Activated T-cell treated with anti-CD3 and anti-CD28 coated beads for 4 hours (primary cell): ENCODE measurements around the gene RSPH6A.

Source experiments
- DNase-seq: peaks from one replicate; pipeline ENCODE4 v3.0.0-alpha.2; 2020

The RSPH6A gene

DNA sequence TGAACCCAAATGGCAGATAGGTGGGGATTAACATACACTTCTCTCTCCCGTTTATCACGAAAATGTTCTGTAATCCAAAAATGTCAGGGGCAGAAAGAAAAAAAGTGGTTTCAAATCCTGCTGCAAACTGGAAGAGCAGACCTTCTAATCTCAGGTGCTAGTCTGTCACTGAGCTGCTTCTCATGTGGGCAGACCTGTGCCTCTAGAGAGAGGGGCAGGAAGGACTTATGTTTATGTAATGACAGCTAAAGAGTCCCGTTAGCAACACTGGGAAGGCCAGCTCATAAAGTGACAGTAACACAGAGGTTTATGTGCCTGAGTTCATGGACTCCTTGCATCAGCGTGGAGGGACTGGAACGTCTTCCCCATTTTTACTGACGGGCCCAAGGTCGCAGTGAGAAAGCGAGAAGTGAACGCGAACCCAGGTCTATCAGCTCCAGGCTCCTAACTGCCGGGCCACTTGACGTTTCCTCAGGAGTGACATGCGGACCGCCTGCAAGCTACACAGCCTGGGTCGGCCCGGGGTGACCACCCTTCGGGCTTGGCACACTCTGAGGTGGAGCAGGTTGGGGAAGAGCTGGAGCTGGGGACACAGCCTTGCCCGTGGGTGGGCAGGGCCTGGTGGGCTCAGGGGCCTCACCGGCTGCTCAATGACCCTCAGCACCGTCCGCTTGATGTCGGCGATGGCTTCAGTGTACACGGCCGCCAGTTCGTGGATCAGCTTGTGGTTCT lies 9.6 kb upstream of the RSPH6A start:
- no peak for DNase-seq

DNA sequence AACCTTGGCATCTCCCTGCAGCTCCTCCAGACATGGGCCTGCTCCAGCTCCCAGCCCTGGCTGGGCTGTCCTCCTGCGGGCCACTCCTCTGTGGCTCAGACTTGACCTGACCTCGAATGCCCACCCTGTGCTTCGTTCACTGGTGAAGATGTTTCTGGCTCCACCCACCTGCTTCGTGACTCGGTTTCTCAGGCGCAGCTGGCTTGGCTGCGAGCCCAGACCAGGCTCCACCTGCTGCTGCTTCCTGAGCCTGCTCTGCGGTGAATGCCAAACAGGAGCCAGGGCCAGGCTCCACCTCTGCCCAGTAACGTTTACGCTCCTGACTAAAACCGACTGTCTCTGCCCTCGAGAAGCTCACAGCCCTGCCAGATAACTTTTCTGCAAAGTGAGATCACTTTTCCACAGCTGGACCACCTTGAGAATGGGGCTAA lies 8.9 kb upstream of the RSPH6A start:
- no peak for DNase-seq

DNA sequence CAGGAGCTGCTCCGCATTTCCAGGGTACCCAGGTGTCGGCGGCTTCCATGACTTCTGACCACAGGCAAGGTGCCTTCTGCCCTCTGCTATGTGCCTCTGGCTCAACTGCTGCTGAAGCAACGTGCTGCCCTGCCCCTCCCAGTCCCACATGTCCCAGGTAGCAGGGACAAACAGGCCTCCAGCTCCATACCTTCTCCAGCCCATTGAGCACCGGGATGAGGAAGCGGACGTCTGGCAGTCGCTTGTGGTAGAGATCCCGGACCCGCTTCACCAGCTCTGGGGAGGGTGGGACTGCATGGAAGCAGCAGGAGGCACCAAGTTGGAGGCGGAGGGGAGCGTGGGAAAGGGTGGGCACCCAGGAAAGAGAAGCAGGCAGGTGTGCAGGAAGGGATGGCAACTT lies 8.1 kb upstream of the RSPH6A start:
- DNase-seq: no peak

DNA sequence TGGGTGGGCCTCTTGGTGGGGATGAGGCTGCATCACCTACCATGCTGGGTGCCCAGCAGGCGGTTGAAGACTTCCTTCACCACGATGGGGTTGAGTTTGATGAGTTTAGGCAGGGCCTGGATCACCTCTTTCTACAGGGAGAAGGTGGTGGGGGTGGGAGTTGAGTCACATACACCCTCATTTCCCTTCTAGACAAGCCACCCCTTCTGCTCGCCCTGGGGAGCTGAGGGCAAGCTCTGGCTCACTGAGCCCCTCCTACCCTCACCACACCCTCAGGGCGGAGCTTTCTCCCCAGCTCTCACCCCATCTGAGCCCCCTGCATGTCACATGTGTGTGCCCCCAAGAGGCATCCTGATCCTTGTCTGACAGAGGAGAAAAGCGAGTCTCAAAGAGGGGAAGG lies 7.6 kb upstream of the RSPH6A start:
- DNase-seq: no peak

DNA sequence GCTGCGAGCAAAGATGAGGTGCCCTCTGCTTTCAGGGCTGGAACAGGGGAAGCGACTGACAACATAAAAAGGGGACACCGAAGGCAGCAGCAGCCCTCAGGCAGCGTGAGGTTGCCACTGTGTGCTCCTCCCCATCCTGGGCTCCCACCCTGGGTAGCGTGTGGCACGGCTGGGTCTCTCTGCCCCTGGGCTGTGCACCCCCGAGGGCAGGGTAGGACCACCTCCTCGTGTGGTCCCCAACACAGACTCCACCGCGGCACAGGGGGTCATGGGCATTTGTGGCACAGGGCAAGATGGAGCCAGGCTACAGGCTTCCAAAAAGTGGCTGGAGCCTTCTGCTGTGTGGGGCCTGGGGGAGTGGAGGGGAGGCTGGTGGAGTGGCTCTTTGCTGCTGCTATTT lies 6.5 kb upstream of the RSPH6A start:
- no peak for DNase-seq

DNA sequence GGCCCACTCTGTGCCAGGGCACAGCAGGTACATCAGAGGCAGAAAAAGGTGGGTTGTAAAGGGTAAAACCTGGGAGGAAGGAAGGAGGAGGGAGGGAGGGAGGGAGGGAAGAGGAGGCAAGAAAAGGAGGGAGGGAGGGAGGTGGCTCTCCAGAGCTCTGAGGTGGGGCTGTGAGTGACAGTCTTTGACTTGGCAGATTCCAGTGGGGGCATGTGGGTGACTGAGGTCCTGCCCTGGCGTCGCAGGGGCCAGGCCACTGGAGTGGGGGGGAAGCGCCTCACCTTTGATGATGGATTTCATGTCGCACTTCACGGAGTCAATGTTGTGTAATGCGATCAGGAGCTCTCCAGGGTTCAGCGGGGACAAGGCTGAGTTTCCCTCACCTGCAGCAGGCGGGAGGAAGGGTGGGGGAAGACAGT lies 6.0 kb upstream of the RSPH6A start:
- no peak for DNase-seq

DNA sequence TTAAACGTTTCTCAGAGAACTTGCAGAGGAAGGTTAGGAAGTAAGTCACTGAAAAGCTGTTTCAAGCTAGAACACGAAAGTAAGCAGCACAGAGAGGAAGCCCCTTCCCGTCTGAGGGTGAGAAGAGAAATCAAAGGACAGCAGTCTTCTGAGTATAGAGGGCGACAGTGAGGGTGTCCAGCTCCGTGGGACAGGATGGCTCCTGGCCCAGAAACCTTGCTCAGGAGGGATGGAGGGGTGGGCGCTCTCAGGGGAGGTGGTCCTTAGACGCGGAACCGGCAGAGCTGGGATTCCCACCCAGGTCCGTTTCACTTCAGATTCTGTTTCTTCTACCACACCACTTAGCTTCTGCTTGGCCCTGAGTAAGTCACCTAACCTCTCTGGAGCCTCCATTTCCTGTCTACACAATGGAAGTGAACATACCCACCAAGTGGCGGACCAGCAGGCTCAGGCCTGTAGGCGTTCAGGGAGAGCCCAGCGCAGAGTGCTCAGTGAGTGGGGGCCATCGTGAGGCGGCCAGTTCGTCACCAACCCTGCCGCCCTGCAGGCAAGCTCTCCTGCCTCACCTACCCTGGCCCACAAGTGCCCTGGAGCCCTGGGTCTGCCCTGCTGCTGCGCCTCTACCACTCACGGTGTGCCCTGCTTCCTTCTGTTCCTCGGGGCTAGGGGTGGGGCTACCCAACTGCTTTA lies 5.5 kb upstream of the RSPH6A start:
- no peak for DNase-seq

DNA sequence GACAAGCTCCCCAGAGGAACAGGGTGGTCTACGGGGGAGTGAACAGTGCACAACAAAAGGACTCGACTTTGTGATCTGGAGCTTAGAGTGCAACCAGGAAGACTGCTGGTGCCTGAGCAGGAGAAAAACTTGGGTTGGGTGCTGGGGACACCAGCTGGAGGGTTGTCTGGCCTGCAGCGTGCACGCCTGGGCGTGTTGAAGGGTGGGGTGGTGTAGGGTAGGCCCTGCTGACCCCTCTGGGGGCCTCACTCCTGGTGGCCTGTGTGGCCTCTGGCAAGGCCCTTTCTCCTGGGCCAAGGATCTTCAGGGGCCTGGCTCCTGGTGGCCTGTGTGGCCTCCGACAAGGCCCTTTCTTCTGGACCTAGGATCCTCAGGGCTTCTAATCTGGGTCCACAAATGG lies 4.7 kb upstream of the RSPH6A start:
- DNase-seq: no peak

DNA sequence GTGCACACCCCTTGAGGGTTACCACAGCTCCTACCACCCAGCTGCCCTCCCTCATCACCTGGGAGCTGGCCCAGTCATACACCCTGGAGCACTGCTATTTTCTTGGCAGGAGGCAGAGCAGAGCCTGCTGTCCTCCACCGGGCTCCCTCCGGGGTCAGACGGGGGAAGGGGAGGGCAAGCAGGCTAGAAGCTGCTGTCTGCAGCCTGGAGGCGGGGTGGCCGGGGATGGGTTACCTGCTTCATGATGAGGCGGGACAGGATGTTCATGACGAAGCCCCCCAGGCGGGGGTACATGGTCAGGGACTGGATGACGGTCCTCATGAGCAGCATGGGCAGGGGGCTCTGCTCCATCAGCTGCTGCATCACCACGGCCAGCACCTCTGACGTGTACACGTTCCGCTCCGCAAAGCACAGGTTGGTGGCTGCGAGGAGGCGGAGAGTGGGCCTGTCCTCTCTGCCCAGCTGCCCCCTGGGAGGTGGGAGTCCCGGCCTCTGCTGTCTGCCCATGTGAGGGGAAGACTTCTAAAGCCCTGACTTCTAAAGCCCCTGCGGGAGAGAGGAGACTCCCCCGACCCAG lies 2.7 kb upstream of the RSPH6A start:
- no peak for DNase-seq

DNA sequence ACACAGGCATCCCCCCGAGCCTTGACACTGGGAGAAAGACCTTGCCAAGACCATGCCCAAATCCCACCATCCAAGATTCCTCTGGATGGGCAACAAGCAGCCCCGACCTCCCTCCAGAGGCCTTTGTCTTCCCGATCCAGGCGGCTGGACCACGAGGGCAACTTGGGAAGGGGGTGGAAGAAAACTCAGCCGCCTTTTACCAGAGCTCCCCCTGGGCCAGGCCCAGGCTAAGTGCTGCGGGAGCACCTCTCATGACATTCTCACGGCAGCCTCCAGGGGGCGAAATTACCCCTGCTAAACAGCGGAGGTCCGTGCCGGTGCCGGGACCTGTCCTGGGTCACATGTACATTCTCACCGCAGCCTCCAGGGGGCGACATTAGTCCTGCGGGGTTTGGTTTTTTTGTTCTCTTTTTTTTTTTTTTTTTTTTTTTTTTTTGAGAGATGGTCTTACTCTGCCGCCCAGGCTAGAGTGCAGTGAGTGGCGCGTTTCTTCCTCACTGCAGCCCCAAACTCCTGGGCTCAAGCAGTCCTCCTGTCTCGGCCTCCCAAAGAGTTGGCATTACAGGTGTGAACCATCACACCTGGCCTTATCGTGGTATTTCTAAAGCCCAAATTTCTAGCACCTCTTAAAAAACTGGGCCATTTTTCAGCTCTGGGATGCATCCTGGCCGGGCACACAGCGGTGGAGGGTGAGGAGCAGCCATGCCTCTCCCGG lies 2.1 kb upstream of the RSPH6A start:
- peak; percentile 96 for DNase-seq

DNA sequence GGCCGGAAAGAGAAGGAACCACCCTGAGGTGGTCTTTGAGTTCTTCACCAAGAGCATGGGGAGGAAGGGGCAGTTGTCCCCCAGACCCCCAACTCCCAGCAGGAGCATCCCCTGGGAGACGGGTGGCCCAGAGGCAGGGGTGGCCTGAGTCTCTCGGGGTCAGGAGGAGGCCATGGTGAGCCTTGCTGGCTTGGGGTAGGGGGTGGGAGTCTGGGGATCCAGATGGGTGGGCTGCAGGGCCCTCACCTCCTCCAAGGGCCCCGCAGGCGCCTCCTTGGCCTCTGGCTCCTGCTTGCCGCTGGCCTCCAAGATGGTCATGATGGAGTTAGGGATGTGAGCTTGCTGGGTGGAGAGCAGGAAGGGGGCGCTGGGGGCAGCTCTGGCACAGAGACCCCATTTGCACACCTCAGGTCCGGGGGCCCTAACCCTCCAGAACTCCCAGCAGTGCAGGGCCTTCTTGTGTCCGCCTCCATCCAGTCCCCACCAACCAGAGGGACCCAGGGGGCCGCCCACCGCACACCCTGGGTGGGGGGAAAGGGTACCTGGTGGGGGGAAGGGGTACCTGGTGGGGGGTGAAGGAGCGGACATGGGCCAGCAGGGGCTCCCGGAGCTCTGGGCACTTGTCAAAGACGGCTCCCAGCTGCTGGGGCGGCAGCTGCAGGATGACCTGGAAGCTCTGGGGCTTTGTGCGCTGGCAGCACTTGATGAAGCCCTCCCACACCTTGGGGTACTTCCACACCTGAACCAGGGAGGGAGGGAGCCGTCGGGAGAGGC lies 1.3 kb upstream of the RSPH6A start:
- DNase-seq: no peak

DNA sequence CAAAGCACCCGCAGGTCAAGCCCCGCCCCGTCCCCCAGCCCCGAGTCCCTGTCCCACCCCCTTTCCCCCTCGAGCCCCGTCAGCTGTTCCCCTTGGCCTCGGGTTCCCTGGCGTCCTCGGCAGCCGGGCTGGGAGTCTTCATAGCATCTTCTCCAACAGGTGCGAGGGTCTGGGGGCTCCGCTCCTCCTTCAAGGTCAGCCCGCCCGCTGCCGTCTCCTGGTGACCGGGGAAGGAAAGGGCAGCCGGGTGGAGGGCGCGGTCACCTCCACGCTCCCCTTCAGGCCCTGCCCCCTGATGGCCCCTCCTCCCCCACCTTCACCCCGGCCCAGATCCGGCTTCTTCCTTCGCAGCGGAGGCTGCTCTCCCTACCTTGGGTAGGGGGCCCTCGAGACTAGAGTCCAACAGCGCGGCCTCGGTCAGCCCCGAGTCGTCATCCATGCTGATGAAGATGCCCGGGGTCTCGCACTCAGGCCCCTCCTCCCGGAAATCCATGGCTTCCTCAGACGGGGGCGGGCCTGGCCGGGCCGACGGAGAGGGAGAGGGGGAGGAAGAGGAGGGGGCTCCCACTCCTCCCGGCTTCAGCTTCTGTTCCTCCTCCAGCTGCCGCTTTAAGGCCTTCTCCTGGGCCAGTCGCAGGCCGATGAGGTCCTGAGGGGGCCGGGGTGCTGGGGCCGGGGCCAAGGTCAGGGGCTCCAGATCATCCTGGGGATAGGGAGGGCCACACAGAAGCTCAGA lies 541 bp upstream of the RSPH6A start:
- no peak for DNase-seq

DNA sequence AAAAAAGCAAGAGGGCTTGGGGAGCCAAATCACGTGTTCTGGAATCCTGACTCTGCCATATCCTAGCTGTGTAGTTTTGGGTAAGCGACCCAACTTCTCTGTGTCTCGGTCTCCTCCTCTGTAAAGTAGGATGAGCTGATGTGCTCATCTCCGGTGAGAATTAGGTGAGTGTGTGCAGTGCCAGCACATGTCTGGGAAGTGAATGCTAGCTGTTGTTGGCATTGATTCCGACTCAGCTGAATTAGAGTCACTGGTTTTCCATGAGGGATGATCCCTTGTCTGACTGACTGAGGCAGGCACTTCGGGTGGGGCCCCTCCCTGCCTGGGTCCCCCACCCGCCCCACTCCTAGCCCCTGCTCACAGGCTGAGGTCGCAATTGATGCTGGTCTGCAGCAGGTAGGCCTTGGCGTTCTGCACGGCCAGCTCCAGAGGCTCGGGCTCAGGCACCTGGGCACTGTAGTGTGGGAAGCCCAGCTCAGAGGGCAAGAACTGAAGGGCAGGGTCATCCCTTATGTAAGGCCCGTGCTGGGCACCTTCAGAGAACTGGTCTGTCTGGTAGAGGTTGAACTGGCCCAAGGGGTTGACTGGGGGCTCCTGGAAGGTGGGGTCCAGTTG lies 835 bp downstream of the RSPH6A start:
- no peak for DNase-seq

DNA sequence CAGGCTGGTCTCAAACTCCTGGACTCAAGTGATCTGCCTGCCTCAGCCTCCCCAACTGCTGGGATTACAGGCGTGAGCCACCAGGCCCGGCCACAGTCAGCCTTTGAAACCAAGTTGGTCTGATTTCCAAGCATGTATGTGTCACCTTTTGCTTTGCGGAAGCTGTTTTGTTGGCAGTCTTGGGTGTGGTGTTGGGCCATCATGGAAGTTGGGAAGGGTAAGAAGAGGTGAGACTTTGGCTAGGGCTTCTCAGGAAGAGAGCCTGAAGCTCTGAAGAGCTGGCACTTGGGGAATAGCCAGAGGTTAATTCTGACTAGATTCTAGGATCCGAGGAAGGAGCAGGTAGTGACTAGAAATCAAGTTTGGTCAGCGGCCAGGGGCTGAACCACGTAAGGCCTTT lies 2.8 kb downstream of the RSPH6A start:
- no peak for DNase-seq

DNA sequence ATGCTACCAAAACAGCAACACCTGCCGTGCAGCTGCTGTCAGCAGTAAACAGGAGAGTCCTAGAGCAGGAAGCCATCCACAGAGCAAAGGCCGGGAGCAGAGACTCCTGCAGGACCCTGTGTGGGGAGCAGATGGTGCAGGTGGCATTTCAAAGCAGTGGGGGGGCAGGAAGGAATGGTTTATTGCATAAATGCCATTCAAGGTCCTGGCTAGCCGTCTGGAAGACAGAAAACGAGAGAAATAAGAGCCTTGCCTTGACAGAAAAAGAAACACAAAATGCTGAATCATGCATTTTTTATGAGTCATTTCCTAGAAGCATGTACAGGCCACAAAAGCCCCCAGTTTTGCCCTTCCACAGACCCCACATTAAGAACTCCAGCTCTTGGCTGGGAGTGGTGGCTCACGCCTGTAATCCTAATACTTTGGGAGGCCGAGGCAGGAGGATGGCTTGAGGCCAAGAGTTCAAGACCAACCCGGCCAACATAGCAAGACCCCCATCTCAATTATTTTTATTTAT lies 5.4 kb downstream of the RSPH6A start:
- no peak for DNase-seq

DNA sequence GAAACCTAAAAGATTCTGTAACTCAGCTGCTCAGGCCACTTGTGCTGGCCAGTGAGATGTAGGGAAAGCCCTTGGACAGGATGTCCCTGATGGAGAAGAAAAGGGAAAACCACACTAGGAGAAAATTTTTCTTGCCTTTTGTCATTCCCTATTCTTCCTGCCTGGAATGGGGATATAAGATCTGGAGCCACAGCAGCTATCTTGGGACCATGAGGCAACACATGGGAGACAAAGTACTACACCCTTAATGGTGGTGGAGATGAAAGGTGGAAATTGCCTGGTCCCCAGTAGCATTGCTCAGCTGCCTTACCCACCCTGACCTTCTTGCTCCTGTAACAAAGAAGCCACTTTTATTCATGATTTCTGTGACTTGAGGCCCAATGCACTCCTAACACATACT lies 9.4 kb downstream of the RSPH6A start:
- DNase-seq: no peak

DNA sequence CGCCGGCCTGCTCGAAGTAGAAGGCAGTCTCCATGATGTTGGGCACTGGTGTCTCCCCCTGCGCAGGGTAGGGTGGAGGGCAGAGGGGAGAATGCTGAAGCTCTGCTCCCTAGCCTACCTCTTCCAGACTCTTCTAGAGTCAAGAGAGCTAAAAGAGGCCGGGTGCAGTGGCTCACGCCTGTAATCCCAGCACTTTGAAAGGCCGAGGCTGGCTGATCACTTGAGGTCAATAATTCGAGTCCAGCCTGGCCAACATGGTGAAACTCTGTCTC lies 10.2 kb downstream of the RSPH6A start:
- DNase-seq: no peak

DNA sequence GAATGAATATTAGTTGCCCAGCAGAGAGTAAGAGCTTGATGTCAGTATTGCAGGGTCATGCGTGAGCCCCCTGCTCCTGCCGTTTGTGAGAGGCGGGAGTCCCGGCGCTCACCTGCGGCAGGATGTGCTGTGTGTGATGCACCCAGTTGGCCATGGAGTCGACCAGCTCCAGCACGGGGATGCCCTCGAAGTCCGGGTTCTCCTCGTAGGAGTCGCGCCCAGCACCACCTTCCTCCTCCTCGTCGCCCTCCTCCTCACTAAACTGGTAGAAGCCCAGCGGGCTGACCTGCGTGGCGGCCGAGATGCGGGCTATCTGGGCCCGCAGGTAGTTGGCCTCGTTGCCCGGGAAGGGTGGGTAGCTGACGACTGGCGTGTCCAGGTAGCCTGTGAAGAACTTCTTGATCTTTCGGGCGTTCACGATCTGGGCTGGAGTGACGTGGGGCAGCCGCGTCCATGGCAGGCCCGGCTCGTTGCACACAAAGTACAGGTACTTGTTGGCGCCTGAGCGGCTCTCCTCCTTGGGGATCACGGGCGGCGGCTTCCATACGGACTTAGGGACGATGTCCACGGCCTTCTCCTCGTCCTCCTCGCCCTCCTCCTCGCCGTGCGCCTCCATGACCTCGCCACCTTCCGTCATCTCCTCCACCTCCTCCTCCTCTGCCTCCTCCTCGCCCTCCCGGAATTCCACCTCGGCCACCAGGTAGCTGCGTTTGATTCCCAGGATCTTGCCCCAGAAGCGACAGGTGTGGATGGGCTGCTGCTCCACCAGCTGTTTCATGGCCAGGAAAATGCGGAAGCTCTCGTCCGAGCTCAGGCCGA lies 10.8 kb downstream of the RSPH6A start:
- DNase-seq: no peak

DNA sequence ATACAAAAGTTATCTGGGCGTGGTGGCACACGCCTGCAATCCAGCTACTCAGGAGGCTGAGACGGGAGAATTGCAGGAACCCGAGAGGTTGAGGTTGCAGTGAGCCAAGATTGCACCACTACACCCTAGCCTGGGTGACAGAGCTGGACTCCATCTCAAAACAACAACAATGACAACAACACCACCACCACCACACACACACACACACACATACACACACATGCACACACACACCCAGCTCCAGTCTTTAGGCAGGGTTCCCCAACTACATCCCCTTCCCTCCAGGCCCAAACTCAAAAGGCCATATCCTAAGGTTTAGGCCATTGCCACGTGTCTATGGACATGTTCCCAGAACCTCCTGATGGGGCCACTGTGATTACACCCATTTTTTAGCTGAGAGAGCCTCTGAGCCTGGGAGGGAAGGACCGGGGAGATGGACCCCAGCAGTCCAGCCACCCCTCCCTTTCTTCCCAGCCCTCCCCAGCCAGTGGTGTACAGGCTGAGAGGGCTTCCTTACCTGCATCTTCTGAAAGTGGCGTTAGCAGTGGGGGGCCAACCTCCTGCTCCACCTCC lies 13.4 kb downstream of the RSPH6A start:
- no peak for DNase-seq

DNA sequence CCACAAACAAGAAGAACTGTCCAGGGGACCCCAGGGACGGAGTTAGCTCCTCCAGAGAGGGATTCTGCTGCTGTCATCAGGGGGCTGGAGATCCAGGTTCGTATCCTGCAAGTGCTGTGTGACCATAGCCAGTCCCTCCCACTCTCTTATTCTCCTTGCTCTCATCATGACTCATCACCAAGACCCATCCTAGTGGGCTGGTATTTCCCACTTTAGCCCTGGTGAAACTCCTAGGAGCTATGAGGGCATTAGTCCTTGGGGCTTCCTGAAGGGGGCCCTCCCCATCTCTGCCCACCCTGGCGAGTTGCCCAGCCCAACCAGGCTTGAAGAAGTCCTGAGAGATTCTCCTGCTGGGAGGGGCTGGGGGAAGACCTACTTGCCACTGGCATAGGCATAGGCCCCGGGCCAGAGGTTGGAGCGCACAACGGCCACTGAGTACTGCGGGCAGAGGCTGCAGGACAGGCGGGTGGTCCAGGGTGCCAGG lies 15.0 kb downstream of the RSPH6A start:
- no peak for DNase-seq
